ENCODE measurements around the gene DNAJC7.

DNAJC7 gene

DNA sequence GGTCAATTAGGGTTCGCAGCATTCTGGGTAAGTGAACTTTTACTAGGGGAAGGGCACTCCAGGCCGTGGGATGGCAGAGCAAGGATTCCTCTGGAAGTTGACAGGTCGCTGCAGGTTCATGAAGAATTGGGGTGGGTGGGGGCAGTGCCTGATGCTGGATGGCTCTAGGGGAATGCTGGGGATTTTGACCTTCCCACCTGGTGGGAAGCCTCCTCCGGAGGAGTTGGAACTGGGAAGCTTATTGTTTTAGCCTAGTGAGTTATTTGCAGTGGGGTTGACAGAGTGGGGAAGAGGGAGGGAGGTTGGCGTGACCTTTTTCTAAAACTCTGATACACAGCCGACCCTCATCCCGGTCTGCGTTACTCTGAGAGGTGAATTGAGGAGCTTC, 33.8 kb upstream of the DNAJC7 start:
- TF ChIP-seq, protein P1, sequence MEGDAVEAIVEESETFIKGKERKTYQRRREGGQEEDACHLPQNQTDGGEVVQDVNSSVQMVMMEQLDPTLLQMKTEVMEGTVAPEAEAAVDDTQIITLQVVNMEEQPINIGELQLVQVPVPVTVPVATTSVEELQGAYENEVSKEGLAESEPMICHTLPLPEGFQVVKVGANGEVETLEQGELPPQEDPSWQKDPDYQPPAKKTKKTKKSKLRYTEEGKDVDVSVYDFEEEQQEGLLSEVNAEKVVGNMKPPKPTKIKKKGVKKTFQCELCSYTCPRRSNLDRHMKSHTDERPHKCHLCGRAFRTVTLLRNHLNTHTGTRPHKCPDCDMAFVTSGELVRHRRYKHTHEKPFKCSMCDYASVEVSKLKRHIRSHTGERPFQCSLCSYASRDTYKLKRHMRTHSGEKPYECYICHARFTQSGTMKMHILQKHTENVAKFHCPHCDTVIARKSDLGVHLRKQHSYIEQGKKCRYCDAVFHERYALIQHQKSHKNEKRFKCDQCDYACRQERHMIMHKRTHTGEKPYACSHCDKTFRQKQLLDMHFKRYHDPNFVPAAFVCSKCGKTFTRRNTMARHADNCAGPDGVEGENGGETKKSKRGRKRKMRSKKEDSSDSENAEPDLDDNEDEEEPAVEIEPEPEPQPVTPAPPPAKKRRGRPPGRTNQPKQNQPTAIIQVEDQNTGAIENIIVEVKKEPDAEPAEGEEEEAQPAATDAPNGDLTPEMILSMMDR (IDR thresholded peaks at IDR 0.05; ENCODE audit: low read depth, low read length) = no peak
- no peak overlapping the region for H3K4me3 ChIP-seq (ENCODE audit: low read depth, low read length)

DNA sequence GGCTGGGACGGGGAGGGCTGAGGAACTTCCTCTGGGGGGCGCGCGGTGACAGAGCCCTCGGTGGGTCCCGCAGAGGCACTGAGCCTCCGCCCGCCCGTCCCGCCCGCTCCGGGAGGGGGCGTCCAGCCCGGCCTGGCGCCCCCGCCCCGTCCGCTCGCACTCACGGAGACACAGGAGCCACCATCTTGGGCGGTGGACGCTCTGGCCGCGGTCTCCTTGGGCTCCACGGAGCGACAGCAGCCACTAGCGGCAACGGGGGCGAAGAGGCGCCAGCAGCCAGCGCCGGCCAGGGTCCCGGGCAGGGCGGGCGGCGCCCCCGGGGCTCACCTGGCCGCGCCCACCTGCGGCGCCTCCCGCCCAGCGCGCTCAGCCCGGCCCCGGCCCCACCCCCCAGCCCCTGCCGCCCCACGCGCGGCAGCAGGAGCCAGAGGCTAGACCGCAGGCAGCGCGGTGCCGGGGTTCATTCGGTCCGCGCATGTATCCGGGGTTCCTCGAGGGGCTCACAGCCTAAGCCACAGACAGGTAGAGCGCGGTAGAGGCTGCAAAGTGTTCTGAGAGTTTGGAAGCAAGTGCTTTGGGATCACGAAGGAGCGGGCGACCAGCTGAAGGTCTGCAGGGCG, 33.3 kb upstream of the DNAJC7 start, which contains the start of gene C17orf113:
Gene C17orf113 (minus strand): TSS at position 209 of the 620 bp plus-strand sequence. CDS start 7,225 bp downstream, outside the sequence.
- TF ChIP-seq, protein P1 (IDR thresholded peaks at IDR 0.05; ENCODE audit: low read depth, low read length) = no peak
- H3K4me3 ChIP-seq (ENCODE audit: low read depth, low read length) = peak within 1 kb of the TSS; percentile 49

- H3K4me3 ChIP-seq (ENCODE audit: low read depth, low read length) = peak overlapping the region; percentile 49
- TF ChIP-seq, protein P1 (IDR thresholded peaks at IDR 0.05; ENCODE audit: low read depth, low read length) = no peak
These were observed 32.7 kb upstream of the DNAJC7 start for GRCh38 chr17:42049834-42050392.

- TF ChIP-seq, protein P1 (IDR thresholded peaks at IDR 0.05; ENCODE audit: low read depth, low read length) = no peak
These were observed 30.1 kb upstream of the DNAJC7 start for GRCh38 chr17:42047343-42047742.

GRCh38 chr17:42045719-42046118, 28.5 kb upstream of the DNAJC7 start:
- no peak overlapping the region for H3K4me3 ChIP-seq (ENCODE audit: low read depth, low read length)
- TF ChIP-seq, protein P1 (IDR thresholded peaks at IDR 0.05; ENCODE audit: low read depth, low read length) = no peak

More at GRCh38 chr17:42047343-42047742, 30.1 kb upstream of the DNAJC7 start:
- no peak overlapping the region for H3K4me3 ChIP-seq (ENCODE audit: low read depth, low read length)

GRCh38 chr17:42042598-42043319, 25.5 kb upstream of the DNAJC7 start:
- no peak overlapping the region for H3K4me3 ChIP-seq (ENCODE audit: low read depth, low read length)
- TF ChIP-seq, protein P1 (IDR thresholded peaks at IDR 0.05; ENCODE audit: low read depth, low read length) = no peak

DNA sequence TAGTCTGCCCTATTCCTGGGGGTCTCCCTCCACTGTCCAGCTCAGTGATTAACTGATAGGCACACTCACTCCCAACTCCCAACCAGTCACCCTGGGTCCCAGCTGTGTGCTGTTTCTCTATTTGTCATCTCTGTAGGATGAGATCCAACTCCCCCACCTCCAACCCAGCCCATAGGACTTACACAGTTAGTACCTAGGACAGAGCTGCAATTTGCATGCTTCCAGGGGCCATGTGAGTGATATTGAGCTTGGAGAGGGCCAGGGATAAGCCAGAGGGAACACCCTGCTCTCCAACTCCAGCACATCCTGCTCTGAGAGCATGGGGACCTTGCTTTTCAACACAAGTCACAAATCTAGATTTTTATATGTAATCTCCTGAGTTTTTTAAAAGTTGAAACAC, 24.4 kb upstream of the DNAJC7 start:
- H3K4me3 ChIP-seq (ENCODE audit: low read depth, low read length) = no peak overlapping the region
- TF ChIP-seq, protein P1 (IDR thresholded peaks at IDR 0.05; ENCODE audit: low read depth, low read length) = no peak
